GM21737 (cell line): ENCODE measurements around the gene ZNF219.

Experiments used
- ATAC-seq: cut with Tn5 transposase; IDR thresholded peaks from one replicate; pipeline ENCODE4 v1.9.1; 2021; ENCODE audit warnings: mild to moderate bottlenecking, moderate library complexity; ENCODE audit not compliant: unreplicated experiment

The ZNF219 gene

DNA sequence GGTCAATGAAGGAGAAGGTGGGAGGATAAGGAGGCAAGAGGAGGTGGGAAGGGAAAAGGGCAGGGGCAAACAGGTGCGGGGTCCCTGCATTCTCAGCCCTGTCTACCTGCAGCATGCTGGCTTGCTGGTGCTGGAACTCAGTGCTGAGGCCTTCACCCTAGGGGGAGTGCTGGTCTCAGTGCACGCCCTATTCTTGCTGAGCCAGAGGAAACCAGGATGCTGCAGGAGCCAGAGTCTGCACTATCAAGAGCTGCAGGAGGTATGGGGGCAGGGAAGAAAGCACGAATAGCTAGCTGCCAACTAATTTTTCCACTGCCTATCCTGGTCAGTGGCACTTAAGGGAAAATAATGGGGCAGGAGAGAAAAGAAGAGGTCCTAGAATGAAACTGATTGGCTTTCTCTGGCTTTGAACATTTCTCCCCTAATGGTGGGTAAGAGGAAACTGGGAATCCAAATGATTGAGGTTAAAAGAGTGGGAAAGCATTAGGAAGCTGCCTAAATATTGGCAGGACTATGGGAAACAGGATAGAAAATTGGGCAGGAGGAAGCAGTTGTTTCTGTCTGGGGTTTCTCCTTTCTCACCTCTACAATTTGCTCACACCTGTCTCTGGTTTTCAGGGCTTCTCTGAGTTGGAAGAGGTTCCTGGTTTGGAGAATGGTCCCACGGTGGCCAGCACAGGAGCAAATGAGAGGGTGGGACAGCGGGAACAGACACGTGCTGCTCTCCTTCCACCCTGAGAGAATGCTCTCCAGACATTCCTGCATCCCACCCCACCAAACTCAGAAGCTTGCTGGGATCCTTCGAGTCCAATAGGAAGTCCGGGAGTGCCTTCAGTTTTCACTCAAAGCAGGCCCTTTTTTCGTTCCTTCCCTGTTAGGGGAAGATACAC is 4.3 kb upstream of the ZNF219 start:
- ATAC-seq: no peak

DNA sequence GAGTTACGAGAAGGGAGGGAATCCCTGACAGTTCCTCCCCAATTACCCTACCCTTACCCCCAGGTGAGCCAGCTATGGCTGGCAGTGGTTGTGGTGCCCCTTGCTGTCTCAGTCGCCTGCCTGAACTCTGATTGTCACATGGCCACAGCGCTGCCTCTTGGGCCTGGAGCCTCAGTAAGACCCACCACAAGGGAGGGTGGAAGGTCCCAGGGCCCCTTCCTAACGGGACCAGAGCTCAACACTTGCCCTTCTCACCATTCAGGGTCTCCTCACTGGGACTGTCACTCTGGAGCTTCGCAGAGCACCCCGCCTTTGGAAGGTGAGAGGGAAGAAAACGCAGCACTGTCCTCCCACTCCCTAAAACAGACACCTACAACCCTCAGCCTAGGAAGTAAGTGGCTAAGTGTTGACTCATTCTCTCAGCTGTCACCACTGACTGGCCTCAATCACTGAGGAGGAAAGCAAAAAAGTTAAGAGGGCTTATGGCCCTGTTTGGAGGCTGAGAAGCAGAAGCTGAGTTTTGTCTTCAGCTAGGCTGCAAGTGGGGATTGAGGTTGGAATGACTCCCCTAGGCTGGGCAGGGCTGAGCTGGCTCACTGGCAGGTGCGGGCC is 3.5 kb upstream of the ZNF219 start:
- no peak for ATAC-seq

DNA sequence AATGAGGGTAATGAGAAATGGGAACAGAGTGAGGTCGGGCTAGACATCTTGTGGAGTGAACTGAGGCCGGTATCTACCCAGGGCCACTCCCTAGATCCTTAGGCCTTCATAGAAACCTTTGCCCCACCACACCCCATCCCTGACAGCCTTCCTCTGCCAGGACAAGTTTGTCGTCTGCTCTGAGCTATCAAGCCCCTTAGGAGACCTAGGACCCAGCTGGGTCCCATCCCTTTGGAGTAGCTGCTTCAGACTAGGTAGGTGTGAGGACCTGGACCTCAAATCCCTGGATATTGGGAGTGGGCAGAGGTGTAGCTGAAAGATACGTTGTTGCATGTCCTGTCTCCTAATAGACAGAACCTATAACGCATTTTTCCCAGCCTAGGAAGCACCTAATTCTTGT is 2.5 kb upstream of the ZNF219 start, which contains the start of gene TMEM253:
Gene TMEM253 (plus strand): TSS at position 136 of the 400 bp plus-strand sequence. CDS start 278 bp downstream, outside the sequence.
- ATAC-seq: no peak

DNA sequence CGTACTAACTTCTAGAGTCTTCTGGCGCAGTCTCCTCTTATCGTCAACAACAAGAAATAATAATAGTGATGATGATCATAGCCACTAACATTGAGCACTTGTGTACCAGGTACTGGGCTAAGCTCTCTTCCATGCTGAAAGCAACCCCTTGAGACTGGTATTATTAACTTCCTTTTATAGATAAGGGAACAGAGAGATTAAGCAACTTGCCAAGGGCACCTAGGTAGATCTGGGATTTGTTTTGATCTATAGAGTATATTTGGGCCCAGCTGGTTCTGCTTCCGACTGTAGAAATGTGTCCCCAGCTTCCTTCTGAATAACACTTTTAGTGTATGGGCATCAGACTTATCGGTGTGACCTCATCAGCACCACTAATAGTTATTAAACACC is 1.1 kb upstream of the ZNF219 start:
- no peak for ATAC-seq

DNA sequence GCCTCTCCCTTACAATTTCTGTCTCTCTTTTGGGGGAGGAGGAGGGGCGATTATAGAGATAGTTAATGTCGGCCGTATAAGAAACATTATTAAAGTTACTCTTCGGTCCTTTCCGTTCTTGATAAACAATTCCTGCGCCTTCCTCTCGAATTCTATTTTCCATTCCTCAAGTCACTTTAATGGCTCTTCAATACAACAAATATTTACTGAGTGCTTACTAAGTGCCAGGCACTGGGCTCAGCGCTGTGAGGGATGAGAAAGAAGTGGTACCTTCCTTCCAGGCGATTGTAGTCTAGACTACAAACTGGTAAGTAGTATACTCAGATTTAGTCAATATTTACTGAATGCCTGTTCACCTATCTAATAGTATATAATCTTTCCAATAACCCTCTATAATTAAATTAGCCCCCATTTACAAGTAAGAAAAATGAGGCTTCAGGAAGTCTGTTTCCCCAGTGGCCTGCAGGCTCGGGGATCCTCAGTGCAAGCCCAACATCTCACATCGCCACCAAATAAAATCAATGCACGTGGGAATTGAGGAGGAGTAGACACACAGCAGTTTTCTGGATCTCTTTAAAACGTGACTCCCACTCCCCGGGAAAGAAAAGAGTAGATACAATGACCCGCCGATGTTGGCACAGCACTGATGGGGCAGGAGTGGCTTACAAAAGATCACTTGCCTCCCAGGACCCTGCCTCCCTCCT is 589 bp upstream of the ZNF219 start:
- no peak for ATAC-seq

DNA sequence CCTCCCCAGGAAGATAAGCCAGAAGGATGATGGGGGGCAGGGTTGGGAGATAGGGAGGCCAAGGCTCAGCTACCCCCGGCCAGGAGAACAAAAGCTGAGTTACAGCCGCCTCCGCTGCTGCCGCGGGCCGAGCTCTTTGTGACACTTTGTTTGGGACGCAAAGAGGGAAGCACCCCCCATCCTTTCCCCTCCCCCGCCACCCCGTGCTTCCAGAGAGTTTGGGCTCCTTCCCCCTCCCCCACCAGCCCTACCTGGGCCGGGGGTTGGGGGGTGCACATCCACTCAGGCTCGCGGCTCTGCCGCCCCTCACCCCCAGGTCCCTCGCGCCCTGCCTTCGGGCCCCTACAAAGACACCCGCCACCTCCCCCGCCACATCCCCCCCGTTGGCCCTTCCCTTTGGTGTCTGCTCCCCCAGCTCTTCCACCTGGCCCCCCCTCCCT is 799 bp downstream of the ZNF219 start:
- ATAC-seq: no peak

DNA sequence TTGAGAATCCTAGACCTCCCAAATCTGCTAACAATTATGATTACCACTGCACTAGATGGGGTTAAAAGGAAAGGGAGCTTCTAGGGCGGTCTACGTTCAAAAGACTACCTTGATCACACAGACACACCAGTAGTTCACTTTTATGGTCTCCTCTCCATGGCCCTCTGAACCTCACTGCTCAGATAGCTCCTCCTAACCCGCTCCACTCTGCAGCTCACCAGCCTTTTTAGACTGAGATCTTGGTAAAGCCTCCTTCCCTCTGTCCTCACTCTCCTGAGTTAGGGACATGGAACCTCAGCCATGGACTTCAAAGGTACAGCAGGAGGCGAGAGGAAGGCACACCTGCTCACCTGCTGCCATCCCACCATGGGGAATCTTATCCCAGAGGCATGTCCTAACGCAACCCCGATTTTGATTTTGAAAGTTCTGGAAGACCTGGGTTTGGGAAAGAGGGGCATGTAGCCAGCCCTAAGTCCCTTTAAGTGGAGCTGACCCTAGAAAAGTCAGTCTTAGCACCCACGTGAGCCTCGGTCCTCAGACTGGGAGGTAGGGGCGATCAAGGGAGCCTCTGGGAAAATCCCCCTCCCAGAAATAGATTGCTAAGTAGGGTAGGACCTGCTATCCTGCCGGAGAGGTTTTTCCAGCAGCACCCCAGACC is 1.3 kb downstream of the ZNF219 start:
- no peak for ATAC-seq

DNA sequence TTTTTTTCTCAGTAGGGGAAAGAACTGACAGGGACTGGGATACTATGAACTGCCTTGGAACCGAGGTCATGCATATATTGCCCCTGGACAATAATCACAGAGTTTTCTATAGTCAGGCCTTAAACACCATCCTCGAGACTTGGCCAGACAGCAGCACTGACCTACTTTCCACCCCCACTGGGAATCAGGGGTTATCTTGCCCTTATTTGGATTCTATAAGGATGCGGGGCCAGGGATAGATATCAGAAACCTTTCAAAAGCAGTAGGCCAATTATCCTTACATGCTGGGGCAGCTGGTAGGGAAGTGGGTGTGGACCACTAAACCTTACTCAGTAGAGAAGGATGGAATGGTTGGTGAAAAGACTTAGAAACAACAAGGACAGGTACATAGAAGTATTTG is 2.0 kb downstream of the ZNF219 start:
- no peak for ATAC-seq

DNA sequence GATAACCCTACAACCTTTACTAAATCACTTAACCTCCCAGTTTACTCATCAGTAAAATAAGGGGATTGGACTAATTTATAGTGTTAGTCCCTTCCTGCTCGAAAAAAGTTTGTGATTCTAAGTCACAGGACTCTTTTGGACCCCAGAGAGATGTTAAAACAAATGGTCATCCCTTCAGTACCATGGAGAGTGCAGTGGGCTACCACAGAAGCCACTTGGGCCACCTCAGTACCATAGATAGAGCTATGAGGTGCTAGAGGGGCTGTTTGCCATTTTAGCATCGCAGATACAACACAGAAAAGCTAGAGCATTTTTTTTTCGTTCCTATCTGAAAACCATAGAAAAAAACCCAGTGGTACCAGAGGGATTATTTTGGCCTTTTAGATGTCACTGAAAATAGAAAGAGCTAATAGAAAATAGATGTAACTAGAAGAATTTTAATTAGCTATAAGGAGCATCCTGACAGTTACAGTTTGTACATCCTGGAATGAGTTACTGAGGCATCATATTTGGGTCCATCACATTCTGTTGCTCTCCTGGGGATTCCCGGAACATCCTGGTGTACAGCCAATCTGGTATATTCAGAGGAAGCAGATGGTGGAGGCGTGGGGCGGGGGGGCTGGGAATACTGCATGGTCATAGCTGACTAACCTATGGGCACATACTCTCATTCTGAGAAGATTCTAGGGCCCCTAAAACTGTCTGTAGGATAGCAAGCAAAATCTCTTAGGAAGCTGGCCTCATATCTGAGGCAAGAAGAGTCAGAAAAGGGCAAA is 2.8 kb downstream of the ZNF219 start:
- ATAC-seq: no peak

DNA sequence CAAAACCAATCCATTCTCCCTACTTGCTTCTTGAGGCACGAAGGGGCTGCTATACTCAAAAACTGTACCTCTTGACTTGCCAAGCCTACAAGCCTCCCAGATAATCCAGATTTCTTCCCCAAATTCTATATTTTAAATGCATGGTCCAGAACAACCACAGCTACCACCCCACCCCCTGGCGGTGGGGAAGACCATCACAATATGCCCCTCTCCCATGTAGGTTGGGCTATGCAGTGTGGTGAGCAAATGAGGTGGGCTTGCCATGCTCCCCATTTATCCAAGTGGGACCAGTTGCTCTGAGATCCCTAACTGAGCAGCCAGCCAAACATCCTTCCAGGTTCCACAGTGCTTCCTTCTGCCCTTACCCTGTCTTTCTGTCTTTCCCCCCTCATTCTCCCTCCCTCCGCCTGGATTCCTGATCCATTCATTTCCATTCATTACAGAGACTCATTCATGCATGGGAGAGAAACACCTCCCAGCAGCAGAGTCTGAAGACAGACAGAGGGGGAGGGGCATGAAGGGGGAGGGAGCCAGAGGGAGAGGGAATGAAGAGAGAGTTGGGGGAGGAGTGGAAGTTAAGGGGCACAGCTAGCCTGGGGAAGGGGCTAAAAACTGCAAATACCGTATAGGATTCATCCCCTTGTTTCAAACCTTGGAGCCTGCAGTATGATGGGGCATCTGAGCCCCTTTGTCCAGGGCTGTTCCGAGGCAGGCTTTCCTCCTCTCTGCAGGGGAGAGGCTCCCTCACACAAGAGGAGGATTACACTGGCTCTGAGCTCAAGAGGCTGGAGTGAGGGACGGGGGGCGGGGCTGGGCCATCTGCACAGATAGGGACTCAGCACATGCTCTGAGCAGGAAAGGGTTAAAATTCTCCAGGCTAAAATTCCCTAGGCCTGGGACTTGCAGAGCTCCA is 4.4 kb downstream of the ZNF219 start:
- ATAC-seq: no peak

DNA sequence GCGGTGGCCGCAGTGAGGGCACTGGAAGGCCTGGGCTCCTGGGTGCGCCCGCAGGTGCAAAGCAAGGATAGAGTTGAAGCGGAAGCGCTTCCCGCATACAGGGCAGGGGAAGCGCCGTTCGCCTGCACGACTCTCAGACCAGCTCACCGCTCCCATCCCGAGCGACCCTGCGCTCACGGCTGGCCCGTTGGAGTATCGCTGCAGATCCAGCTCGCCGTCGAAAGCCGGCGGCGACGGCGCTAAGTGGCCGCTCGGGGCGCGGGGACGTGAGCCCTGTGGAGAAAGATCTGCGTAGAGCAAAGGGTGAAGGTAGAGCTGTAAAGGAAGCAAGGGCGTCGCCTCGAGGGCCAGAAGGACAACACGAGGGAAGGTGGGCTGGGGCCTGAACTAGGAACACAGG is 5.4 kb downstream of the ZNF219 start:
- no peak for ATAC-seq

DNA sequence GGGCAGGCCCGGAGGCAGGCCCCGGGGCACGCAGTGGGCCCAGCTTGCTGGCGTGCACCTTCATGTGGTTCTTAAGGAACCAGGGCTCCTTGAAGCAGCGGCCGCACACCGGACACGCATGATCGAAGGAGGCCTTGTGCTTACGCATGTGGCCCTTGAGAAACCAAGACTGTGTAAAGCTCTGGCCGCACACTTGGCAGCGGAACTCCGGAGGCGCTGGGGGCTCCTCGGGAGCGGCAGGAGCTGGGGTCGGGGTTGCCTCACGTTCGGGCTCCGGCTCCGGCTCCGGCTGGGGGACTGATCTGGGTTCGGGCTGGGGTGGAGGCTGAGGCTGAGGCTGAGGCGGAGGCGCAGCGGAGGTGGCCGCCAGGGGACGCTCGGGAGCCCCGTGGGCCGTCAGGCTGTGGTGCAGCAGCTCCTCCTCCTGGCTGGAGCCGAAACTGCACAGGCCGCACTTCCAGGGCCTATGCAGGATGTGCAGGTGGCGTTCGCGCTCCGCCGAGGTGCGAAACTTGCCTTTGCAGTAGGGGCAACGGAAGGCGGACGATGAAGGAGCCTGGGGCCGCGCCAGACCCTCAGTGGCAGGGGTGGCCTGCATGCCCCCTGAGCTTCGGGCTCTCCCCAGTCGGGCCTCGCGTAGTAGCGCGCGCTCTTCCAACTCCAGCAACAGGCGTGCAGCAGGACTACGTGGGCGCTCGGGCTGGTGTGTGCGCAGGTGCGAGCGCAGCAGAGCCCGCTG is 6.0 kb downstream of the ZNF219 start:
- ATAC-seq: peak; percentile 80

DNA sequence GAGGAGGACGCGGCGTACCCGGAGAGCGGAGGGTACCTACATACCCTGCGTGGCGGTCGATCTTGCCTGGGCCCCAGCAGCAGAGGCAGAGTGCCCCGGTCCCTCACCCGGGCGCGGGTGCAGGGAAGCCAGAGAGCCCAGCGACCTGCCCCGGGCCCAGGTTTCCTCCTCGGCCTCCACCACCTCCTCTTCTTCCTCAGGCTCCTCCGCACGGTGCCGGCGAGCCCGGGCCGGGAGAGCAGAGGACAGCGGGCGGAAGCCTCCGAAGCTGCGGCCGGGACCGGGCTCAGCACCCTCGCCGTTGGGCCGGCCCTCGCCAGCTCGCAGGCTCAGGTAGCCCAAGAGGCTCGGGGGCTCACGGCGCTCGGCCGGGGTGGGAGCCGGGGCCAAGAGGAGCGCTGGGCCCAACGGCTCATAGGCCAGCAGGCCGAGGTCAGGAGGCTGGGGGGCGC is 6.6 kb downstream of the ZNF219 start:
- no peak for ATAC-seq

DNA sequence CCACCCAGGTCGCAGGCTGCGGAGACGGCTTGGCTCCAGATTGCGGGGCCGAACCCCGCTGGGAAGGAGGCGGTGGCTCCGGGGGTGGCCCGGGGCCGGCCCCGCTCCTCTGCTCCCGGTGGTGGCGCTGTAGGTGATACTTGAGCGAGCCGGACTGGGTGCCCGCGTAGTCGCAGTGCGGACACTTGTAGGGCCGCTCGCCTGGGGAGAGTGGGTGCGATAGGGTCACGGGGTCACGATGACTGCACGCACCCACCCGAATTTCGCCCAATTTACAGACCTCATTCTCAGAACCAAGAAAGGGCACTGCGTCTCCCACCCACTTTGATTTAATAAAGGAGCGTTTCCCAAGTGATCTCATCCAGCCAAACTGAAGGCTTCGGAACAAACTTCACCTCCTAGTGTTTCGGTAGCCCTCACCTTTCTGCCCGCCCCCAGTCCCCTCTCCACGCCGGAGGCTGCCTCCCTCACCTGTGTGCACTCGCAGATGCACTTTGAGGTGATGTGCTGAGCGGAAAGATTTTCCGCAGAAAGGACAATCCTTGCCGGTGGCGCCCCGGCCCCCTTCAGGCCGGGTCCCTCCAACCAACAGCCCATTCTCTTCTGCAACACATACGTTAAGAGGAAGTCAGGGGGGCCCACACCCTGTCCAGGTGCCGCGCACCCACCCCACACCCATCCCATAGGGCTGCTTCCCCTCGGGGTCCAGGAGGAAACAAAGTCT is 7.4 kb downstream of the ZNF219 start:
- ATAC-seq: no peak

DNA sequence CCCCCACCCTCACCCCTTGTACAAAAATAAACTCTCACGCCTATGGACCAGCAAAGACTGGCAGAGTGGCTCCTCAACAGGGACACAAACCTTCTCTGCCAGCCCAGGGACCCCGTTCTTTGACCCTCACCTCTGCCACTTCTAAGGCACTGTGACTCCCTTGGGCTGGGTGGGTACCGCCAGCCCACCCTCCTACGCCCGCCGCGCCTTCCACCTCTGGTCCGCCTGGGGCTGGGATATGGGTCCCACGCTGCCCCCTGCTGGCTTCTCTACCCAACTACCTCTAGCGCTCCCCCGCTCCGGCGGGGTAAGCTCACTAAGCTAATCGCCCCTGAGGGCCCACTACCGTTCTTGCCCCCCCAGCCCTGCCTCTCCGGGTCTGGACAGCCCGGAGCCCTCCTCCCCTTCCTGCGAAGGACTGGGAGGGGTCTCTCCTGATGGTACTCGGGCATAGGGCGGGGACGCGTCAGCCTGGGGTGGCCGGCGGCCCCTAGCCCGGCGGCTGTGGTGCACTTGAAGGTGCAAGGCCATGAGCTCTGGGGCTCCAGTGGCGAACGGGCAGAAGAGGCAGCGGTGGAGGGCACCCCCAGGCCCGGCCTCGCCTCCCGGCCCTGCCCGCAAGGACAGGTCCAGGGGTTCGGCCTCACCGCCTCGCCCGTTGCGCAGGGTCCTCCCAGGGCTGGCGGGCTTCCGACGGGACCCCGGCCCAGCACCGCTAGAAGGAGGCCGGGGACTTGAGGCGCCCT is 8.1 kb downstream of the ZNF219 start:
- no peak for ATAC-seq

DNA sequence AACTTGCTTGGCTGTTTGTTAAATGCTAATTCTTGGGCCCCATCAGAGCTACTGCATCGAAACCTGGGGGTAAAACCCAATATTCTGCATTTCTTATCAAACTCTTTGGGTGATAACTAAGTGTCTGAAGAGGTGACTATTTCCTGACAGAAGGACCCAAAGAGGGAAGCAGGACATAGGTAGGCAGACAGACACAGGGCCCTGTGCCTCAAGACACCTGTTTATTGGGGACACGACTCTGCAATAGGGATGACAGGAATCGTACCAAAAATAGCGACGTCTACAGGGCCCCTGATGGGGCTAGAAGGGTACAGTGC is 8.6 kb downstream of the ZNF219 start:
- ATAC-seq: no peak

DNA sequence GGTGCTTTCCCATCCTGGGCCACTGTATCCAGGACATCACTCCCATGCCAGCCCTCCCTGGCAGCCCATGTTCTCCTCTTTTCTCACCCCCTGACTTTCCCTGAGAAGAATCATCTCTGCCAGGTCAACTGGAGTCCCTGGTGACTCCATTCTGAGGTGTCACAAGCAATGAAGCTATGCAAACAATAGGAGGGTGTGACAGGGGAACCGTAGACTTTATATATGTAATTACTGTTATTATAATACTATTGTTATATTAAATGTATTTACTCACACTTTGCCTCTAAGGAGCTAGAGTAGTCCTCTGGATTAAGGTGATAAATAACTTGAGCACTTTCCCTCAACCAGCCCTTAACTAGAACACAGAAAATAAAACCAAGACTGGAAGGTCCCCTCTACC is 9.2 kb downstream of the ZNF219 start:
- ATAC-seq: no peak
